Peyer's patch (tissue), 4 donors: ENCODE results near the gene FAM72D. TPM values are rescaled to one million over a fixed set of nuclear protein-coding genes. Genes with fewer than 3 reads are reported as not detected.
A peak's percentile ranks its signal among the peaks of the same experiment; 100 is the strongest.
"Not testable (repeated sequence)": the region's sequence is repeated elsewhere in the genome, so short reads cannot be mapped to it uniquely, and the experiment has no call there.

Experiments
- DNase-seq, 3 donors: peaks; one replicate each; pipeline ENCODE4 v3.0.0-alpha.2; 2017 to 2019
- H3K27ac ChIP-seq, 4 donors: fragments of 200-600 bp; sonication (generic); one replicate each; pipeline ENCODE4 v1.5.1; 2016 to 2019
- H3K27me3 ChIP-seq, 2 donors: fragments of 200-600 bp; sonication (generic); one replicate each; pipeline ENCODE4 v1.5.1; 2019
- H3K36me3 ChIP-seq, 3 donors: fragments of 200-600 bp; sonication (generic); one replicate each; pipeline ENCODE4 v1.5.1; 2016 to 2019
- H3K4me1 ChIP-seq, 4 donors: fragments of 200-600 bp; sonication (generic); one replicate each; pipeline ENCODE4 v1.5.1; 2016 to 2019
- H3K4me3 ChIP-seq, 4 donors: fragments of 200-600 bp; sonication (generic); 1 replicate in 3 of 4; 2 replicates in 1 of 4; pipeline ENCODE4 v1.5.1; 2016 to 2019; ENCODE audit warnings: mild to moderate bottlenecking in 1 of 4
- H3K9me3 ChIP-seq, 4 donors: fragments of 200-600 bp; sonication (generic); one replicate each; pipeline ENCODE4 v1.5.1; 2016 to 2019; ENCODE audit warnings: mild to moderate bottlenecking in 1 of 4
- total RNA-seq, 4 donors: library from RNA; depleted of rRNA; stranded (reverse); fragments of >200 nt; gene quantifications; one replicate each; pipeline ENCODE4 v1.1.0, GENCODE V29; 2016

FAM72D gene
- total RNA-seq, 4 donors from 2014 or later = 1.2 TPM; not detected in 3

DNA sequence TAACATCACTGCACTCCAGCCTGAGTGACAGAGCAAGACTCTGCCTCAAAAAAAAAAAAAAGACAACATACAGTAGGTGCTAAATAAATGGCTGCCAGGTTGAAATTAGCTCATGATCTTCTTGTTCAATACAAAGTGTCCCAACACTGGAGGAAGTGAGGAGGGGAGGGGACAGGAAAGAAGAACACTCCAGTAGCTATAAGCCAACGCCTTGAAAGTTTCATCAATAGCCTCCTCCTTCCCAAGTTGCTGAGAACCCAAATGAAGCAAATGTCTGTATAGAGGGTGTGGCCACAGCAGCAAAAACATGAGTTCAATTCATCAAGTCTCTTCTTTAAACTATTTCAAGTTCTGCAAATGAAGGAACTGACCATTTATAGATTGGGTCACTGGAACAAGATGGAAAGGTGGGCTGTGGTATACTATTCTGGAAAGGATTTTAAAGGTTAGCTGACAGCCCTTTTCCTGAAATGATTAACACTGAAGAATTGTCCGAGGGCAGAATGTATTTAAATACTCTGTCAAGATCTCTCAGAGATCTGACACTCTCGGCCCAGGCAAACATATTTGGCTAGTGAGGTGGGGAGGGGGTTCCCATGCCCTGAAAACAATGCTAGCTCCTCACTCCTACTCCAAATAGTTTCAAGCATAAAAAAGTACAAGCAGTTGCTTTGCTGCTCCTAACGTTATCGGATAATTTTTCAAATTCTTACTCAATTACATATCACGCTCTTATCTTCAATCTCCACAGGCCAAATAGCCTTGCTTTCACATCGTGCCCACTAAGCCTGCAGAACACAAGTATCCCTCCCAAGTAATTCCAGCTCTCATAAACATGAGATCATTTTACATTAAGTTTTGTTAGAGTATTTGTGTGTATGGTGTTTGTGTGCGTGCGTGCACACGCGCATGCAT, 17.6 kb upstream of the FAM72D start:
- H3K27me3 ChIP-seq, H3K4me3 ChIP-seq, H3K9me3 ChIP-seq, H3K27ac ChIP-seq, H3K4me1 ChIP-seq, DNase-seq, H3K36me3 ChIP-seq: not testable (repeated sequence)

DNA sequence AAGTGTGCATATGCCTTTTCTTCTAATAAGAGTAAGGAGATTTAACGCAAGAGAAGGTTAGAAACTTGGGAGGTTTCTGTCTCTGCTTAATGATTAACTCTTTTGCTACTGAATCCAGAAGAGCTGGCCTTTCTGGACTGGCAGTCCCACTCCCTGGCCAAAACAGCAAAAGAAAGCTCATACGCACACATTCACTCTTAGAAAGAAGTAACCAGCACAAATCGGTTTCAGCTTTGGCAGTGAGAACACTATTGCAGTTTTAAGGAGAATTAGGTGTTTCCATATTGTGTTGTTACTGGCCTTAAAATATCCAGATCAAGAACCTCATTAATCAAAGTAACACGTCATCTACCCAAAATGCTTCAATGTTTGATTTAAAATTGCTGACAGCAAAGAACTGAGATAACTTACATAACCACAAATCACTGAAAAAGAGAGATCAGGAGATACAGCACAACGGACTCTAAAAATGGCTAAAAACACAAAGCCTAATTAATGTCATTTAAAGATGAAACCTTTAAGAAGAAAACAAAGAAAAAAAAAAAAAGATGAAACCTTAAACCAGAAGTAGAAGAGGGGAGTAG, 16.9 kb upstream of the FAM72D start:
- H3K27ac ChIP-seq, H3K4me1 ChIP-seq, H3K27me3 ChIP-seq, DNase-seq, H3K4me3 ChIP-seq, H3K9me3 ChIP-seq, H3K36me3 ChIP-seq: not testable (repeated sequence)

DNA sequence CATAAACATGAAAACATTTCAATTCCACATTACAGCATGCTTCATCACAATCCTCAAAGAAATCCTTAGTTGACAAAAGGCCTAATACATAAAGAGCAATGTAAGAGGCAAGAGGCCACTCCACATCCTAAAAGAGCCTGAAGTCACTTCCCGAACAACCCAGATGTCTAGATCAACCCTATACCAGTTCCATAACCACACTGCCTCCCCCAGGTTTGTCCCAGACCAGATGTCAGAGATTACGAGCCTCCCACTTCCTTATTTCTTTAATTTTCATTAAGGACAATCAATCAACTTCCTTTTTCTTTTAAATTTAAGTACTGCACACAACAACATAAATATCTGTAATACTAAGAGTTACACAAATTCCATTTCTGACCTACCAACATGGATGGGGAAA, 16.0 kb upstream of the FAM72D start:
- H3K27me3 ChIP-seq, H3K4me3 ChIP-seq, DNase-seq, H3K27ac ChIP-seq, H3K9me3 ChIP-seq, H3K4me1 ChIP-seq, H3K36me3 ChIP-seq: not testable (repeated sequence)

DNA sequence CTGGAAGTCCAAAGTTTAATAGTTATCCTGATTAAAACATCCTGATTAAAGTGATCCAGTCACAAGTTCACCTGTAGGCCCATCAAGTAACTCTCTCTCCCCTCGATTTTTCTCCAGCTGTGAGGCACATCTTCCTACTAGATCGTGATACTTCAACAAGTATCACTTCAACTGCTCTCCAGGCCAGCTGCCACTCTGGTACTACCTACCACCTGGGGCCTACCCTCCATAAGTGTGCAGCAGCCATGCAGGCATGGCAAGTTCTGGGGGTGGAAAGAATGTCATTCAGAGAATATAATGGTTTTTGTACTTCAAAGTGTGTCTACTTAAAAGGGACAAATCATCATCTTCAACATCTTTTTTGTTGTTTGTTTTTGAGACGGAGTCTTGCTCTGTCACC, 15.6 kb upstream of the FAM72D start:
- not testable (repeated sequence) for H3K9me3 ChIP-seq, DNase-seq, H3K4me3 ChIP-seq, H3K27me3 ChIP-seq, H3K4me1 ChIP-seq, H3K36me3 ChIP-seq, H3K27ac ChIP-seq

DNA sequence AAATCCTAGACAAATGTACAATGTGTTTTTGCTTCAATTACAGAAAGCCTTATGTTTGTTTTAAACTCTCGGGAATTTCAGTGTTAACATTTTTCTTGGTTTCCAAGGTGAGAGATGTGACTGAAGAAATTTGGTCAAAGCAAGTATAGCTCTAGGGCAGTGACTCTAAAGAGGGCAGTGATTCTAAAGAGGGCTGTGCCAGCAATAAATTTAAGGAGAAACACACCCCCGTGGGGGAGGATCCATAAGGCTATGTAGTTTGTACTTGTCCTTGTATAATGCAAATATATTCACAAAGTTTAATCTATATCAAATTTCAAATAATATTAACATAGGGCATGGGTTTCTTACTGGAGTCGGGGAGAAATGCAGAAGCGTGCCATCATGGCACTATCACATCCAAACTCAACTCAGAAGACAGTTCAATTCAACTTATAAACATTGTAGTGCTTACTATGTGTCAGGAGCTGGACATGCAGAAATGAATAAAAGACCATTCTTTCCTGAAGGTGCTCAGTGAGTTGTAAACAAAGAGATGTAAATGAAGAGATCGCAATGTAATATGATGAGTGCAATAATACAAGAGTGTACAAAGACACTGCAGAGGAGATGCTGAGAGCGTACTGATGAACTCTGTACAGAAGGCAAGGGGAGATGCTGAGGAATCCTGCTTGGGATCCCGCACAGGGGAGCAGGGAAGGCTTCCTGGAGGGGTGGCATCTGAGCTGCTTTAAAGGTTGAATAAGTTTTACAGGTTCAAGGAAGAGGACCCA, 13.1 kb upstream of the FAM72D start:
- not testable (repeated sequence) for H3K9me3 ChIP-seq, H3K27me3 ChIP-seq, DNase-seq, H3K36me3 ChIP-seq, H3K4me1 ChIP-seq, H3K4me3 ChIP-seq, H3K27ac ChIP-seq

DNA sequence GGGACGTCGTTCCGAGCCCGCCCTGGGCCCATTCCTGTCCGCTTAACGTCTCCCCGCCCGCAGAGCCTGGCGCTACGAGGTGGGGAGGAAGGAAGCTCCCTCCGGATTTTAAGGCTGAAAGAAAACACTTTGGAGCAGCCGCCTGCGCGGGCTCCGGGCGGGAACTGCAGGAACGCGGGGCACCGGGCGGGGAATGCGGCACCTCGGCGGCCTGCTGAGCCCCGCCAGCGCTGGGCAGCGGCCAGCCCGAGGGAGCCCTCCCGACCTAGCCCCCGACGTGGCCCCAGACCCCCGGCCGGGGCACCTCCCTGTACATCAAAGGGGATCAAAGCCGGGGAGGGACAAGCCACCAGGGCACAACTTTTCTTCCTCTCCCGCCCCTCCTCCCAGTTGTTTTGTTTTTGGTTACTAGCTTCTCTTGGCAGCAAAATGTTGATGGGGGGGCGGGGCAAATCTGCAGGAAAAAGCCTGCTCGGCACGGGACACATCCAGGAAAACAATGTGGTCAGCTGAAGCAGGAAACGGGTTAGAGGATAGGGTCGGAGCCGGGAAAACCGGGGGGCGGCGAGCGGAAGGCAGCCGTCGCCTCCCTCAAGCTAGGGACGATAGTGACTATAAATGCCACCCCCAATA, 2.1 kb upstream of the FAM72D start:
- DNase-seq = peak in 2 of 3 donors; percentile 44 to 78
- Histone ChIP-seq H3K27ac (peak overlapping the region in 2 of 4 donors; percentile 57 to 60), H3K4me3 (peak overlapping the region in 3 of 4 donors; percentile 35 to 54 (median 40))
- not testable (repeated sequence) for H3K4me1 ChIP-seq, H3K36me3 ChIP-seq, H3K9me3 ChIP-seq, H3K27me3 ChIP-seq

DNA sequence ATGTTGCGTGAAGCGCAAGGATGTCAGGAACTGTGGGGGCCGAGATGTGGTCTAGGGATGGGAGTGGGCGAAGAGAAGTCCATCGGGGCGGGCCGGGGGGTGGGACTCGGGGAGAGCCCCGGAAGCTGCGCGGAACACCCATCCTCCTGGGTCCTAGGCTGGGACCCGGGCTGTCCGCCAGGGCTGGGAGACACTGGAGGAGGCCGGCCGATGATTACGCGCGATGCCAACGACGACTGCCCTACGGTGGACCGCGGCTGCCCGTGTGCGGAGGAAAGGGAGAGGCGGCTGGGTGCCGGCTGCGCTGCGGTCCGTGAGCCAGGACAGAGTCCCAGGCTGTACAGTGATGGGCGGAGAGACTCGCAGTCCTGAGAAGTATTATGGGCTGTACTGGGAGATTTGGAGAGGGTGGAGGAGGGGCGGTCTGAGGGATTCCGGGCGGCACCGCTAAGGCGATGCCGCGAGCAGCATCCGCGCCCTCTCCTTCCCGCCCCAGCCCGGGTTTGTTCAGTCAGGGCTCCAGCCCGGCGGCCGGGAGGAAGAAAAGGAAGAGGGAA, 1.0 kb upstream of the FAM72D start:
- not testable (repeated sequence) for H3K4me1 ChIP-seq, H3K9me3 ChIP-seq, H3K27me3 ChIP-seq, H3K36me3 ChIP-seq
- Histone ChIP-seq H3K27ac (peak overlapping the region in 3 of 4 donors; percentile 57 to 67 (median 66)), H3K4me3 (peak overlapping the region; percentile 38 to 51 (median 42))
- DNase-seq = peak in 1 of 3 donors; percentile 46

DNA sequence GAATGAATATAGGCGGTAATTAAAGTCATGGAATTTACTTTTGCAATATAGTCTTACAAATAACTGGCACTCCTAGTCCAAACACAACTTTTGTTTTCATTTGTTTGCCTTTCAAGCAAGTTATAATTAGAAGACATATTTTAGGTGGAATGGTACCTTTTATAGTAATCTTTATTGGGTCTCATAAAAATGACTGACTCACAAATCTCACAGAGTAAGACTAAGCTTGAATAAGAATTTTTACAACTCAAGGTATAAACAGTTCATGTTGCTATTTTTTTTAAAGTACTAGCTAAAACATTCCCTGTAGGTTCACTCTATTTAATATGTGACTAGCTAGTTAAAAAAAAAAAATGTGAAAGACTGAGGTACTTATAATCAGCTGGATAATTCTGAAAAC, 6.0 kb downstream of the FAM72D start:
- H3K27me3 ChIP-seq, H3K27ac ChIP-seq, H3K9me3 ChIP-seq, DNase-seq, H3K36me3 ChIP-seq, H3K4me1 ChIP-seq, H3K4me3 ChIP-seq: not testable (repeated sequence)

DNA sequence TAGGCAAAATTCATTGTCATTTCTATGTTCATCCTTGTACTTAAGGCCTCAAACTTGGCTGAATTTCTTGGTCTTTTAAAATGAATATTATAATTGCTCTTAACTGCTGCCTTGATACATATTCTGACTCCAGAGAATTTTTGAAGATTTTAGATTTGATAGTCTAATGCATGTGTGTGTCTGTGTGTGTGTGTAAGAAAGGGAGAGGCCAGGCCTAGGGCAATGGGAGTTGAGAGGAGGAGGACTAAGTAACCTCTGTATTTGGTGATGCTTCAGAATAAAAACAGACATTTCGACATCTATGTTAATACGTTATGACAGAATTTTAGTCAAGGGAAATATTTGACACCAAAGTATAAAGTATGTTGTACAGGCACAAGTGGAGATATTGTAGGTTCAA, 7.5 kb downstream of the FAM72D start:
- DNase-seq, H3K27me3 ChIP-seq, H3K27ac ChIP-seq, H3K9me3 ChIP-seq, H3K36me3 ChIP-seq, H3K4me3 ChIP-seq, H3K4me1 ChIP-seq: not testable (repeated sequence)

DNA sequence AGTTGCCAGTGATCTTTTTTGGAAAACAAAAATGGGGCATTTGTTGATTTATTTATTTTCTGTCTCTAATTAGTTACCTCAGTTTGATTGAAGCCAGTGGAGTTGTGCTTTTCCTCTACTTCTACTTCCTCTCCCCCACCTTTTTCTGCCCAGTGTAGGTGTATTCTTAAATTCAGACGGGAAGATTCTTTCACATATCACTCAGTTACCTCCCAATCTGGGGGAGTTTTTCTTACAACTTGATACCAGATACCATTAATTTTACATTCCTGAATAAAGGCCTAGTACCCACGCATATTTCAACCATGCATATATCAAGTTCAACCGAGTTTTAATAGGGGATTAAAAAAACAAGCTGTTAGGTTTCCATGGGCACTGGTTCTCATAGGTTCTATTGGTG, 15.9 kb downstream of the FAM72D start:
- not testable (repeated sequence) for H3K27me3 ChIP-seq, H3K4me3 ChIP-seq, H3K27ac ChIP-seq, H3K36me3 ChIP-seq, H3K9me3 ChIP-seq, DNase-seq, H3K4me1 ChIP-seq

DNA sequence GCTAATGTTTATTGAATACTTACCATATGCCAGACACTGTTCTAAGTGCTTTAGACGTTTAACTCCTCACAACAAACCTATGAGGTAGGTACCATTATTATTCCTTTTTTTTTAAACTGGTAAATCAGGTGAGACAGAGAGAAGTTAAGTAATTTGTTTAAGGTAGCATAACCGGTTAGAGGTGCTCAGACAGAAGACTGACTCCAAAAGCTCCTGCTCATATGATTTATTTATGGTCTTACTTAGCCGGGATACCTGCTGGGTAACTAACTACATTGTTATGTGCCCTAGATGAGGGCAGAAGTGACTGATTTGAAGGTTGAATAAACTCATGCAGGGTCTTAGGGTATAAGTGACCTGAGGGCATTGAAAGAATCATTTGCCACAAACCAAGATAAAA, 16.9 kb downstream of the FAM72D start:
- not testable (repeated sequence) for DNase-seq, H3K4me1 ChIP-seq, H3K27me3 ChIP-seq, H3K9me3 ChIP-seq, H3K4me3 ChIP-seq, H3K27ac ChIP-seq, H3K36me3 ChIP-seq

DNA sequence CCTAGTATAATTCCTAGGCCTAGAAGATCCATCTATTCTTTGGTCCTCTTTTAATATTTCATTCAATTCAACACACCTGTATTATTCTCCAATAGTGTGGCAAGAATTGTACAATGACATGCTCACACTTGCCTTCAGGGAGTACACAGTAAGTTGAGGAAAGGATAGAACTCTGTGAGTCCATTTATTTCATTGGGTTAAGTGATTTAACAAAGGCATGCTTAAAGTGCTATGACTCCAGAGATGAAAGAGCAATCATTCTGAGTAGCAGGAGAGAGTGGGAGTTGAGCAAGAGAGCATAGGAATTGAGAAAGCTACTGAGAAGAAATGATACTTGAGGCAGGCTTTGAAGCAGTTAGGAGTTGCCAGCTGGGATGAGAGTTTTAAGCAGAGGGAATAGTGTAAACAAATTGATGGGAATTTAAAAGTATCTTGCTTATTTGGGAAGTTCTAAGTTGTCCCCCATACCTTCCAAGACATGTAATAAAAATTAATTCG, 18.8 kb downstream of the FAM72D start:
- H3K4me3 ChIP-seq, H3K4me1 ChIP-seq, H3K9me3 ChIP-seq, H3K27me3 ChIP-seq, DNase-seq, H3K36me3 ChIP-seq, H3K27ac ChIP-seq: not testable (repeated sequence)

DNA sequence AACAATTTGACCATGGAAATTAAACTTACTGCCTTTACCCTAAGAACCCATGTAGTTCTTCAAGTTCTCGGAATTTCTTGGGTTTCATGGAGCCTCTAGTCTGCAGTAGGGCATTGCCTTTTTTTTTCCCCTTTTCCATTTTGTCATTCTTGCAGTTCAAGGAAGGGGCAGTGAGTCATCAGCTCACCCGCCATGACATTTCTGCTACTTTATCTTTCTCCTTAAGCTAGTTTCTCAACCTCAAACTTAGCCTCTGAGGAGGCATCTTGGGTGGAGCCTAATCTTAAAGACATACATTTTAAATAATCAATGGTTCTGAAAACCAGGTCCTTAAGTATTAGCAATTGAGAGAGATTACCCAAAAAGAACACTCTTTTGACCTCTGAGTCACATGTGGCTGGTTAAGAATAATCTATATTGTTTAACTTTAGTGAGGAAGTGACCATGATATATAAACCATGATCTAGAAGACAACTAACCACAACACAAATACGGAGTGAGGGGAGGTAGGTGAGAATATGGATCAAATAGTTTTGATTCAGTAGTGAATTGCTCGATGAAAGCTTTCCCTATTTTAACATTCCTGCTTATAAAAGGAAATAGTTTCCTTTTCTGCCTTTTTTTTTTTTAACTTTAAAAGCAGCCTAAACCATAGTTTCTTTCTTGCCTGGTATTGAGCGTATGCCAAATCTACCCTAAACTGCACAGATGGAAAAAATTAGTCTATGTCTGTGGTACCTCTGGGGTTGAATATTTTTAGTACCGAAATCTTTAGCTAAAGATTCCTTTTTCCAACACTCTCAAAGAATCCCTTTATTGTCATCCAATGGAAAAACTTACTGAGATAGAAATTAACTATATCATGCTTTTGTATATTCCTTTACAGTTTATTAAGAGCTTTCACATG, 20.1 kb downstream of the FAM72D start:
- not testable (repeated sequence) for H3K27ac ChIP-seq, H3K36me3 ChIP-seq, DNase-seq, H3K9me3 ChIP-seq, H3K27me3 ChIP-seq, H3K4me3 ChIP-seq, H3K4me1 ChIP-seq
